ENCODE data around the gene ANKZF1. TPM values are rescaled to one million over a fixed set of nuclear protein-coding genes. Genes with fewer than 3 reads are reported as not detected.

ANKZF1 gene
- total RNA-seq, 2 experiments from 2014 or later = 121 to 122 TPM

- ChIA-PET POLR2A (interaction anchor here (15.5 kb wide), 1 partner anchor 14 kb away, joined by 425 read pairs; the partner anchor contains the start of genes GLB1L, STK16, TUBA4A and TUBA4B), CTCF (no interaction called here)
- no peak for DNase-seq
- no peak overlapping the region for H3K4me3 Mint-ChIP-seq
- no peaks in the 10 kb centered on the region for H3K27me3 Mint-ChIP-seq
- H3K4me1 Mint-ChIP-seq = peaks cover 30% of the 10 kb centered on the region
- no peaks in the 10 kb centered on the region for H3K9me3 Mint-ChIP-seq
- H3K36me3 Mint-ChIP-seq (ENCODE audit: low read depth) = peaks cover 79% of the 10 kb centered on the region
- no peak overlapping the region for H3K27ac Mint-ChIP-seq
These were observed 4.7 kb downstream of the ANKZF1 start for GRCh38 chr2:219234331-219234730.

GRCh38 chr2:219243291-219243761 lies 13.7 kb downstream of the ANKZF1 start:
- H3K4me1 Mint-ChIP-seq = peaks cover 46% of the 10 kb centered on the region
- no peaks in the 10 kb centered on the region for H3K9me3 Mint-ChIP-seq
- H3K4me3 Mint-ChIP-seq = peak overlapping the region; percentile 39
- H3K27me3 Mint-ChIP-seq = no peaks in the 10 kb centered on the region
- ChIA-PET CTCF (interaction anchor here (3.7 kb wide), 1 partner anchor 51 kb away, joined by 32 read pairs; no protein-coding TSS in a partner anchor), POLR2A (interaction anchor here (0.6 to 15.2 kb wide), 4 partner anchors 10 to 159 kb away, joined by 3 to 425 read pairs (median 40); partner anchors contain the start of genes ANKZF1, ATG9A, CNPPD1 and TUBA4A)
- peak overlapping the region; percentile 56 for H3K27ac Mint-ChIP-seq
- no peak for DNase-seq
- peaks cover 31% of the 10 kb centered on the region for H3K36me3 Mint-ChIP-seq (ENCODE audit: low read depth)

- ChIA-PET CTCF (interaction anchor here (0.9 to 3.7 kb wide), 12 partner anchors 10 to 351 kb away, joined by 3 to 32 read pairs (median 7); partner anchors contain the start of genes ANKZF1, ATG9A, CNPPD1 and DNAJB2), POLR2A (interaction anchor here (0.6 to 15.2 kb wide), 17 partner anchors 9 to 143 kb away, joined by 3 to 425 read pairs (median 5); partner anchors contain the start of genes ABCB6, ANKZF1, ATG9A and CNPPD1)
- DNase-seq = no peak
- Mint-ChIP-seq H3K4me3 (peak overlapping the region; percentile 100), H3K27ac (peak overlapping the region; percentile 81), H3K27me3 (no peaks in the 10 kb centered on the region), H3K36me3 (ENCODE audit: low read depth) (peaks cover 40% of the 10 kb centered on the region), H3K4me1 (peaks cover 60% of the 10 kb centered on the region), H3K9me3 (no peaks in the 10 kb centered on the region)
These were observed 15.2 kb downstream of the ANKZF1 start for GRCh38 chr2:219244789-219245147.

- Mint-ChIP-seq H3K4me3 (peak within 1 kb of the TSS; percentile 100), H3K36me3 (ENCODE audit: low read depth) (peaks cover 42% of the 10 kb centered on the region), H3K4me1 (peaks cover 66% of the 10 kb centered on the region), H3K9me3 (no peaks in the 10 kb centered on the region), H3K27me3 (no peaks in the 10 kb centered on the region), H3K27ac (peak within 1 kb of the TSS; percentile 81)
- peak; percentile 92 for DNase-seq
- CTCF ChIA-PET = interaction anchor here (0.9 to 3.7 kb wide), 15 partner anchors 9 to 351 kb away, joined by 3 to 32 read pairs (median 4); partner anchors contain the start of genes ANKZF1, ATG9A, CNPPD1 and DNAJB2
- POLR2A ChIA-PET = interaction anchor here (0.6 to 15.2 kb wide), 18 partner anchors 9 to 142 kb away, joined by 3 to 425 read pairs (median 4); partner anchors contain the start of genes ABCB6, ANKZF1, ATG9A and CNPPD1
These were observed 15.7 kb downstream of the ANKZF1 start, which contains the start of the genes GLB1L and STK16 for GRCh38 chr2:219245148-219245898. Gene GLB1L (minus strand): TSS chr2:219245444. CDS start chr2:219243573, 1,871 bp downstream. Gene STK16 (plus strand): TSS chr2:219245479. CDS start chr2:219246000, 521 bp downstream.

- no peaks in the 10 kb centered on the region for H3K9me3 Mint-ChIP-seq
- ChIA-PET CTCF (interaction anchor here (0.9 to 3.7 kb wide), 11 partner anchors 8 to 86 kb away, joined by 3 to 32 read pairs (median 7); partner anchors contain the start of genes ANKZF1, ATG9A, CNPPD1 and DNAJB2), POLR2A (interaction anchor here (1.1 to 15.2 kb wide), 11 partner anchors 8 to 141 kb away, joined by 3 to 425 read pairs (median 12); partner anchors contain the start of genes ABCB6, ANKZF1, ATG9A and CNPPD1)
- H3K27me3 Mint-ChIP-seq = no peaks in the 10 kb centered on the region
- peaks cover 71% of the 10 kb centered on the region for H3K4me1 Mint-ChIP-seq
- peak overlapping the region; percentile 100 for H3K4me3 Mint-ChIP-seq
- no peak for DNase-seq
- peaks cover 48% of the 10 kb centered on the region for H3K36me3 Mint-ChIP-seq (ENCODE audit: low read depth)
- H3K27ac Mint-ChIP-seq = peak overlapping the region; percentile 81
These were observed 16.3 kb downstream of the ANKZF1 start for GRCh38 chr2:219245899-219246230.

GRCh38 chr2:219246559-219246958 lies 17.0 kb downstream of the ANKZF1 start:
- no peak for DNase-seq
- Mint-ChIP-seq H3K27ac (peak overlapping the region; percentile 81), H3K36me3 (ENCODE audit: low read depth) (peaks cover 55% of the 10 kb centered on the region), H3K27me3 (no peaks in the 10 kb centered on the region), H3K9me3 (no peaks in the 10 kb centered on the region), H3K4me1 (peaks cover 78% of the 10 kb centered on the region), H3K4me3 (peak overlapping the region; percentile 100)
- CTCF ChIA-PET = interaction anchor here (1.0 to 3.7 kb wide), 7 partner anchors 8 to 87 kb away, joined by 3 to 32 read pairs (median 12); partner anchors contain the start of genes CNPPD1, DNAJB2 and TUBA4A
- POLR2A ChIA-PET = interaction anchor here (1.3 to 15.2 kb wide), 6 partner anchors 7 to 70 kb away, joined by 3 to 425 read pairs (median 25); partner anchors contain the start of genes ABCB6, ANKZF1, ATG9A and CNPPD1

GRCh38 chr2:219247678-219248642 lies 18.4 kb downstream of the ANKZF1 start:
- Mint-ChIP-seq H3K4me3 (peak overlapping the region; percentile 100), H3K4me1 (peaks cover 87% of the 10 kb centered on the region), H3K36me3 (ENCODE audit: low read depth) (peaks cover 69% of the 10 kb centered on the region), H3K27me3 (no peaks in the 10 kb centered on the region), H3K9me3 (no peaks in the 10 kb centered on the region), H3K27ac (peak overlapping the region; percentile 81)
- POLR2A ChIA-PET = interaction anchor here (0.6 to 15.2 kb wide), 13 partner anchors 15 to 1018 kb away, joined by 3 to 425 read pairs (median 5); partner anchors contain the start of genes ABCB6, ANKZF1, ATG9A and CNPPD1
- CTCF ChIA-PET = interaction anchor here (0.8 to 9.7 kb wide), 8 partner anchors 12 to 52 kb away, joined by 3 to 120 read pairs (median 4); partner anchors contain the start of genes ANKZF1, ATG9A and DNAJB2
- DNase-seq = peak; percentile 76

- no peaks in the 10 kb centered on the region for H3K9me3 Mint-ChIP-seq
- peaks cover 73% of the 10 kb centered on the region for H3K36me3 Mint-ChIP-seq (ENCODE audit: low read depth)
- H3K4me1 Mint-ChIP-seq = peaks cover 81% of the 10 kb centered on the region
- POLR2A ChIA-PET = interaction anchor here (0.7 to 15.2 kb wide), 10 partner anchors 16 to 90 kb away, joined by 3 to 425 read pairs (median 8); partner anchors contain the start of genes ABCB6, ANKZF1, ATG9A and CNPPD1
- CTCF ChIA-PET = interaction anchor here (1.0 to 9.7 kb wide), 7 partner anchors 11 to 89 kb away, joined by 3 to 120 read pairs (median 4); partner anchors contain the start of genes ANKZF1, ATG9A, DNAJB2 and NHEJ1
- no peak for DNase-seq
- H3K27me3 Mint-ChIP-seq = no peaks in the 10 kb centered on the region
- peak overlapping the region; percentile 81 for H3K27ac Mint-ChIP-seq
- peak overlapping the region; percentile 100 for H3K4me3 Mint-ChIP-seq
These were observed 19.2 kb downstream of the ANKZF1 start for GRCh38 chr2:219248845-219249202.

GRCh38 chr2:219249203-219249980 lies 19.8 kb downstream of the ANKZF1 start:
- peaks cover 77% of the 10 kb centered on the region for H3K4me1 Mint-ChIP-seq
- ChIA-PET CTCF (interaction anchor here (1.1 to 9.7 kb wide), 8 partner anchors 20 to 89 kb away, joined by 3 to 120 read pairs (median 4); partner anchors contain the start of genes ANKZF1, ATG9A, CNPPD1 and DNAJB2), POLR2A (interaction anchor here (1.0 to 15.2 kb wide), 10 partner anchors 17 to 853 kb away, joined by 3 to 425 read pairs (median 8); partner anchors contain the start of genes ABCB6, ANKZF1, ATG9A and CNPPD1)
- peak overlapping the region; percentile 81 for H3K27ac Mint-ChIP-seq
- peak overlapping the region; percentile 100 for H3K4me3 Mint-ChIP-seq
- peak; percentile 66 for DNase-seq
- no peaks in the 10 kb centered on the region for H3K9me3 Mint-ChIP-seq
- H3K27me3 Mint-ChIP-seq = no peaks in the 10 kb centered on the region
- H3K36me3 Mint-ChIP-seq (ENCODE audit: low read depth) = peaks cover 73% of the 10 kb centered on the region

GRCh38 chr2:219250049-219250781 lies 20.6 kb downstream of the ANKZF1 start:
- Mint-ChIP-seq H3K27ac (peak overlapping the region; percentile 81), H3K27me3 (no peaks in the 10 kb centered on the region), H3K4me1 (peaks cover 74% of the 10 kb centered on the region), H3K36me3 (ENCODE audit: low read depth) (peaks cover 73% of the 10 kb centered on the region), H3K9me3 (no peaks in the 10 kb centered on the region), H3K4me3 (peak overlapping the region; percentile 100)
- ChIA-PET POLR2A (interaction anchor here (1.0 to 15.2 kb wide), 9 partner anchors 17 to 853 kb away, joined by 3 to 425 read pairs (median 19); partner anchors contain the start of genes ABCB6, ANKZF1, ATG9A and CNPPD1), CTCF (interaction anchor here (1.2 to 9.7 kb wide), 7 partner anchors 21 to 90 kb away, joined by 4 to 120 read pairs (median 4); partner anchors contain the start of genes ANKZF1, ATG9A, CNPPD1 and DNAJB2)
- no peak for DNase-seq

All from activated CD4-positive, alpha-beta memory T cell treated with anti-CD3 and anti-CD28 coated beads, Interleukin-2, amount 10 ng/mL, durations not matched to agents 7 days and 5 days (primary cell).